Astrocyte (in vitro differentiated cells and primary cell): Measurements from ENCODE around the gene TPM4. TPM values are rescaled to one million over a fixed set of nuclear protein-coding genes. Genes with fewer than 3 reads are reported as not detected.
A peak's percentile ranks its signal among the peaks of the same experiment; 100 is the strongest.

Experiments used
- DNase-seq: peaks from one replicate; pipeline ENCODE4 v3.0.0-alpha.2; 2010; ENCODE audit warnings: low read depth
- FAIRE-seq: peaks from 2 replicates; lab custom pipeline; 2011; peaks lifted over from hg19 to GRCh38; lab: Jason Lieb, UNC
- H2AFZ ChIP-seq: 2 replicates; pipeline ENCODE4 v1.6.0; 2012; ENCODE audit warnings: low read depth, low read length, inconsistent platforms
- H3K27ac ChIP-seq: 2 replicates; pipeline ENCODE4 v1.5.1; 2011; ENCODE audit warnings: low read depth, low read length, inconsistent platforms
- H3K27me3 ChIP-seq: 2 replicates; pipeline ENCODE4 v1.6.0; 2011; ENCODE audit warnings: low read length, inconsistent platforms; ENCODE audit not compliant: insufficient read depth
- H3K36me3 ChIP-seq: 2 replicates; pipeline ENCODE4 v1.5.1; 2011; ENCODE audit warnings: low read length, inconsistent platforms; ENCODE audit not compliant: insufficient read depth
- H3K4me1 ChIP-seq: 2 replicates; pipeline ENCODE4 v1.5.1; 2011; ENCODE audit warnings: low read length, inconsistent platforms; ENCODE audit not compliant: insufficient read depth
- H3K4me2 ChIP-seq: 2 replicates; pipeline ENCODE4 v1.6.0; 2012; ENCODE audit warnings: low read length, inconsistent platforms
- H3K4me3 ChIP-seq: 2 replicates; pipeline ENCODE4 v1.5.1; 2011; ENCODE audit warnings: low read depth, mild to moderate bottlenecking, low read length, inconsistent platforms; ENCODE audit not compliant: insufficient read depth
- H3K79me2 ChIP-seq: 2 replicates; pipeline ENCODE4 v1.6.0; 2012; ENCODE audit warnings: mild to moderate bottlenecking, low read length, inconsistent platforms; ENCODE audit not compliant: insufficient read depth
- H3K9ac ChIP-seq: 2 replicates; pipeline ENCODE4 v1.6.0; 2012; ENCODE audit warnings: mild to moderate bottlenecking, low read length, inconsistent platforms
- H3K9me3 ChIP-seq: 2 replicates; pipeline ENCODE4 v1.5.1; 2012; ENCODE audit warnings: low read depth, mild to moderate bottlenecking, low read length, inconsistent platforms; ENCODE audit not compliant: insufficient read depth
- H4K20me1 ChIP-seq: 2 replicates; pipeline ENCODE4 v1.6.0; 2012; ENCODE audit warnings: low read length, inconsistent platforms; ENCODE audit not compliant: insufficient read depth
- H3K27ac Mint-ChIP-seq: one replicate; pipeline ENCODE4 v1.8.0; 2021; ENCODE audit warnings: mild to moderate bottlenecking, mixed read lengths; ENCODE audit not compliant: unreplicated experiment
- H3K27me3 Mint-ChIP-seq: one replicate; pipeline ENCODE4 v1.8.0; 2021; ENCODE audit warnings: low read depth, mixed read lengths; ENCODE audit not compliant: unreplicated experiment
- H3K36me3 Mint-ChIP-seq: one replicate; pipeline ENCODE4 v1.8.0; 2021; ENCODE audit warnings: low read depth, mixed read lengths; ENCODE audit not compliant: unreplicated experiment
- H3K4me1 Mint-ChIP-seq: one replicate; pipeline ENCODE4 v1.8.0; 2021; ENCODE audit warnings: low read depth, mixed read lengths; ENCODE audit not compliant: unreplicated experiment
- H3K4me3 Mint-ChIP-seq: one replicate; pipeline ENCODE4 v1.8.0; 2021; ENCODE audit warnings: mild to moderate bottlenecking, moderate library complexity, mixed read lengths; ENCODE audit not compliant: unreplicated experiment
- H3K9me3 Mint-ChIP-seq: one replicate; pipeline ENCODE4 v1.8.0; 2021; ENCODE audit warnings: mild to moderate bottlenecking, mixed read lengths; ENCODE audit not compliant: unreplicated experiment
- CTCF ChIP-seq: IDR thresholded peaks from 2 replicates; pipeline ENCODE4 v1.5.1; 2011; ENCODE audit warnings: low read depth, mild to moderate bottlenecking, inconsistent platforms, low read length, moderate library complexity; ENCODE audit not compliant: insufficient read depth
- EZH2 ChIP-seq: IDR thresholded peaks from 2 replicates; pipeline ENCODE4 v1.6.1; 2012; ENCODE audit warnings: mild to moderate bottlenecking, low read length, inconsistent platforms; ENCODE audit not compliant: insufficient read depth
- total RNA-seq: library from RNA; stranded (reverse); gene quantifications from 2 replicates; pipeline ENCODE4 v1.2.1, GENCODE V29; 2021

TPM4 gene
- total RNA-seq, 1 donor from 2014 or later: 811 TPM

- H3K4me1 Mint-ChIP-seq: peaks cover 26% of the 10 kb centered on the region
- TF ChIP-seq CTCF: no peak
- TF ChIP-seq EZH2: no peak
- no peaks in the 10 kb centered on the region for H3K27me3 Mint-ChIP-seq
Observed at GRCh38 chr19:16075430-16076153, 703 bp upstream of the TPM4 start.

GRCh38 chr19:16076958-16077611, 790 bp downstream of the TPM4 start:
- Mint-ChIP-seq H3K27me3 (no peaks in the 10 kb centered on the region), H3K36me3 (peaks cover 12% of the 10 kb centered on the region), H3K27ac (peak overlapping the region; percentile 91), H3K4me1 (peaks cover 35% of the 10 kb centered on the region), H3K4me3 (peak overlapping the region; percentile 95), H3K9me3 (no peaks in the 10 kb centered on the region)
- TF ChIP-seq EZH2: no peak
- no peak for TF ChIP-seq CTCF
- Histone ChIP-seq H3K9me3 (no peaks in the 10 kb centered on the region), H4K20me1 (peaks cover 32% of the 10 kb centered on the region), H3K4me1 (peaks cover 41% of the 10 kb centered on the region), H3K9ac (peak overlapping the region; percentile 100), H3K27ac (peak overlapping the region; percentile 98), H3K4me2 (peak overlapping the region; percentile 99), H2AFZ (no peak overlapping the region), H3K79me2 (peaks cover 74% of the 10 kb centered on the region), H3K4me3 (peak overlapping the region; percentile 96), H3K27me3 (no peaks in the 10 kb centered on the region), H3K36me3 (peaks cover 18% of the 10 kb centered on the region)
- no peak for FAIRE-seq
- DNase-seq: no peak

More at GRCh38 chr19:16075430-16076153, 703 bp upstream of the TPM4 start:
- H3K4me2 ChIP-seq: peak overlapping the region; percentile 86
- Mint-ChIP-seq H3K27ac (peak overlapping the region; percentile 91), H3K36me3 (peaks cover 7% of the 10 kb centered on the region), H3K9me3 (no peaks in the 10 kb centered on the region), H3K4me3 (peak overlapping the region; percentile 87)
- H3K27me3 ChIP-seq: no peaks in the 10 kb centered on the region
- H3K9me3 ChIP-seq: no peaks in the 10 kb centered on the region
- no peak for FAIRE-seq
- H4K20me1 ChIP-seq: peaks cover 17% of the 10 kb centered on the region
- peaks cover 35% of the 10 kb centered on the region for H3K4me1 ChIP-seq
- H3K79me2 ChIP-seq: peaks cover 72% of the 10 kb centered on the region
- H3K9ac ChIP-seq: peak overlapping the region; percentile 100
- H3K27ac ChIP-seq: peak overlapping the region; percentile 76
- peaks cover 5% of the 10 kb centered on the region for H3K36me3 ChIP-seq
- no peak for DNase-seq
- H3K4me3 ChIP-seq: peak overlapping the region; percentile 59
- H2AFZ ChIP-seq: peak overlapping the region; percentile 11
